GM12878 (cell line): ENCODE results near the gene VANGL1. TPM values are rescaled to one million over a fixed set of nuclear protein-coding genes. Genes with fewer than 3 reads are reported as not detected.

Source experiments
- ATAC-seq: fragments of 200-7000 bp; cut with Tn5 transposase; 3 replicates; pipeline ENCODE4 v1.9.1; 2020; ENCODE audit warnings: mild to moderate bottlenecking, moderate library complexity
- BruUV-seq: library from RNA; stranded (reverse); fragments of 400-500 nt; replicated peaks from 2 replicates; lab custom pipeline; 2021; lab: Mats Ljungman, UMichigan
- CTCF ChIA-PET: fragments of 300-600 bp; sonication (Branson Sonifier 250); formaldehyde crosslinking; extraction: SDS; loops from one replicate; lab custom pipeline; 2021; ENCODE audit warnings: inconsistent platforms; lab: Yijun Ruan, JAX
- POLR2A ChIA-PET: fragments of 350-600 bp; formaldehyde crosslinking; extraction: SDS; loops from one replicate; lab custom pipeline; 2021; ENCODE audit warnings: inconsistent platforms; lab: Charles Lee
- RAD21 ChIA-PET: fragments of 300-600 bp; sonication (Branson Sonifier 250); formaldehyde crosslinking; loops from one replicate; lab custom pipeline; 2023; ENCODE audit warnings: antibody characterized with exemption; ENCODE audit not compliant: unreplicated experiment; lab: Charles Lee
- SMC1A ChIA-PET: fragments of 300-600 bp; sonication (Branson Sonifier 250); formaldehyde crosslinking; loops from one replicate; lab custom pipeline; 2023; ENCODE audit not compliant: unreplicated experiment, uncharacterized antibody; lab: Charles Lee
- DNase-seq: peaks from one replicate; pipeline ENCODE4 v3.0.0-alpha.2; 2011; ENCODE audit warnings: low read depth, low spot score
- FAIRE-seq: peaks from 3 replicates; lab custom pipeline; 2011; peaks lifted over from hg19 to GRCh38; lab: Jason Lieb, UNC
- H2AFZ ChIP-seq: 2 replicates; pipeline ENCODE4 v1.6.0; 2011; ENCODE audit warnings: low read depth, low read length, control low read depth; ENCODE audit not compliant: control insufficient read depth
- H3K27ac ChIP-seq: 2 replicates; pipeline ENCODE4 v1.5.1; 2011; ENCODE audit warnings: control low read depth; ENCODE audit not compliant: control insufficient read depth, insufficient read depth
- H3K27me3 ChIP-seq, 2 experiments: replicated peaks in 1 of 2; 2 replicates each; pipeline versions ENCODE4 v1.6.0 to v1.6.1; 2011; ENCODE audit warnings: low read length in 1 of 2; ENCODE audit not compliant: control insufficient read depth in 2 of 2, insufficient read depth in 2 of 2
- H3K36me3 ChIP-seq, 2 experiments: 2 replicates each; pipeline ENCODE4 v1.5.1; 2011; ENCODE audit warnings: low read length in 1 of 2; ENCODE audit not compliant: control insufficient read depth in 2 of 2, insufficient read depth in 2 of 2
- H3K4me1 ChIP-seq: 2 replicates; pipeline ENCODE4 v1.6.1; 2011; ENCODE audit warnings: mild to moderate bottlenecking, low read length, moderate library complexity, mixed read lengths; ENCODE audit not compliant: control insufficient read depth, insufficient read depth
- H3K4me2 ChIP-seq: 2 replicates; pipeline ENCODE4 v1.6.0; 2011; ENCODE audit warnings: control low read depth; ENCODE audit not compliant: control insufficient read depth, insufficient read depth
- H3K4me3 ChIP-seq: fragments of 200-600 bp; sonication (generic); 2 replicates; pipeline ENCODE4 v1.5.1; 2016
- H3K79me2 ChIP-seq: 2 replicates; pipeline ENCODE4 v1.6.0; 2011; ENCODE audit warnings: low read length; ENCODE audit not compliant: control insufficient read depth, insufficient read depth
- H3K9ac ChIP-seq: 2 replicates; pipeline ENCODE4 v1.8.0; 2011; ENCODE audit warnings: low read length, control low read depth, mixed read lengths; ENCODE audit not compliant: control insufficient read depth, insufficient read depth
- H3K9me3 ChIP-seq: replicated peaks from 3 replicates; pipeline ENCODE4 v1.5.1; 2011; ENCODE audit warnings: mild to moderate bottlenecking, low read length; ENCODE audit not compliant: control insufficient read depth, insufficient read depth
- H4K20me1 ChIP-seq: 2 replicates; pipeline ENCODE4 v1.6.0; 2011; ENCODE audit not compliant: control insufficient read depth, insufficient read depth
- ETV6 ChIP-seq, 2 experiments: fragments of 450-650 bp in 1 of 2; IDR thresholded peaks in 1 of 2; conservative IDR thresholded peaks in 1 of 2; 2 replicates each; pipeline ENCODE4 v1.6.1; 2014; ENCODE audit warnings: antibody characterized with exemption in 1 of 2, borderline replicate concordance in 1 of 2, low read depth in 1 of 2, mild to moderate bottlenecking in 1 of 2, moderate library complexity in 1 of 2
- EZH2 ChIP-seq: IDR thresholded peaks from 2 replicates; pipeline ENCODE4 v1.6.1; 2012; ENCODE audit warnings: low read depth, mild to moderate bottlenecking, control low read depth, inconsistent platforms, low read length, borderline replicate concordance; ENCODE audit not compliant: control insufficient read depth
- GABPA ChIP-seq: IDR thresholded peaks from 2 replicates; pipeline ENCODE4 v1.6.1; 2014; ENCODE audit warnings: antibody characterized with exemption, low read depth, mild to moderate bottlenecking, inconsistent platforms
- MYB ChIP-seq: fragments of 150-350 bp; IDR thresholded peaks from 2 replicates; pipeline ENCODE4 v1.6.1; 2014; ENCODE audit warnings: mild to moderate bottlenecking, low read depth, low read length, borderline replicate concordance
- NBN ChIP-seq: fragments of 450-650 bp; IDR thresholded peaks from 2 replicates; pipeline ENCODE4 v1.6.1; 2016
- POLR2A ChIP-seq: IDR thresholded peaks from 2 replicates; pipeline ENCODE4 v1.6.1; 2011; ENCODE audit warnings: low read depth, mild to moderate bottlenecking, low read length
- SMC3 ChIP-seq: IDR thresholded peaks from 2 replicates; pipeline ENCODE4 v1.6.1; 2011; ENCODE audit warnings: low read length, improper control_type of control experiment, borderline replicate concordance
- TAF1 ChIP-seq: IDR thresholded peaks from 2 replicates; pipeline ENCODE4 v1.6.1; 2011; ENCODE audit warnings: mild to moderate bottlenecking, low read depth, low read length, borderline replicate concordance
- ZNF24 ChIP-seq: fragments of 450-650 bp; IDR thresholded peaks from 2 replicates; pipeline ENCODE4 v1.6.1; 2017; ENCODE audit warnings: antibody characterized with exemption, mild to moderate bottlenecking
- WGBS: methylation state at CpG from one replicate; pipeline ENCODE4 v1.1.6; 2016; ENCODE audit warnings: low lambda C conversion rate; ENCODE audit not compliant: insufficient replicate concordance, insufficient coverage; ENCODE audit errors: missing lambda C conversion rate; 5-methylcytosine and 5-hydroxymethylcytosine counted together
- in situ Hi-C: fragments of 300-500 bp; cut with MboI; formaldehyde crosslinking; loops from 9 replicates; pipeline ENCODE4 v1.14.3; 2018; ENCODE audit warnings: mixed read lengths
- intact Hi-C: fragments of 100-400 bp; cut with micrococcal nuclease; formaldehyde crosslinking; loops from one replicate; pipeline ENCODE4 v1.14.2; 2022; ENCODE audit not compliant: unreplicated experiment
- polyA plus RNA-seq, 11 experiments: library from polyadenylated mRNA; depleted of rRNA in 4 of 11; unstranded in 6 of 11; stranded (reverse) in 5 of 11; fragments of >200 nt; fragmentation: Nextera tagmentation in 4 of 11; fragmentation: Illumina TruSeq in 1 of 11; extraction: Ambion mirVana in 4 of 11; extraction: Trizol in 1 of 11; gene quantifications; 1 replicate in 1 of 11; 2 replicates in 10 of 11; pipeline versions ENCODE4 v1.2.1 to v1.2.3, GENCODE V29; 2011 to 2016; ENCODE audit warnings: inconsistent platforms in 2 of 11, missing spikeins in 2 of 11, low read depth in 1 of 11
- total RNA-seq, 4 experiments: library from RNA; depleted of rRNA in 3 of 4; stranded (reverse); fragments of >200 nt in 3 of 4; fragmentation: Illumina TruSeq in 1 of 4; extraction: Trizol in 1 of 4; gene quantifications; 2 replicates each; pipeline versions ENCODE4 v1.2.1 to v1.2.3, GENCODE V29; 2013 to 2021
- TF ChIP-seq, protein P1 (sequence below): fragments of 450-650 bp; IDR thresholded peaks from 2 replicates; pipeline ENCODE4 v1.6.1; 2017; ENCODE audit warnings: mild to moderate bottlenecking, moderate library complexity
- TF ChIP-seq, protein P2 (sequence below): fragments of 450-650 bp; IDR thresholded peaks from 2 replicates; pipeline ENCODE4 v1.6.1; 2017; ENCODE audit warnings: mild to moderate bottlenecking, low read depth, inconsistent platforms; ENCODE audit not compliant: poor library complexity, severe bottlenecking
- TF ChIP-seq, protein P3 (sequence below): fragments of 450-650 bp; IDR thresholded peaks from 2 replicates; pipeline ENCODE4 v1.6.1; 2018; ENCODE audit warnings: mild to moderate bottlenecking, low read depth, moderate library complexity; ENCODE audit not compliant: partially characterized antibody
- TF ChIP-seq, protein P4 (sequence below): IDR thresholded peaks from 2 replicates; pipeline ENCODE4 v1.6.1; 2012; ENCODE audit warnings: low read depth, low read length, improper control_type of control experiment

Gene VANGL1
- total and polyA plus RNA-seq, 10 of the 15 experiments (the other 5 are each of a cell fraction or from before 2014, with no cell fraction given), result 0.71 to 12.9 (median 6.3) TPM

DNA sequence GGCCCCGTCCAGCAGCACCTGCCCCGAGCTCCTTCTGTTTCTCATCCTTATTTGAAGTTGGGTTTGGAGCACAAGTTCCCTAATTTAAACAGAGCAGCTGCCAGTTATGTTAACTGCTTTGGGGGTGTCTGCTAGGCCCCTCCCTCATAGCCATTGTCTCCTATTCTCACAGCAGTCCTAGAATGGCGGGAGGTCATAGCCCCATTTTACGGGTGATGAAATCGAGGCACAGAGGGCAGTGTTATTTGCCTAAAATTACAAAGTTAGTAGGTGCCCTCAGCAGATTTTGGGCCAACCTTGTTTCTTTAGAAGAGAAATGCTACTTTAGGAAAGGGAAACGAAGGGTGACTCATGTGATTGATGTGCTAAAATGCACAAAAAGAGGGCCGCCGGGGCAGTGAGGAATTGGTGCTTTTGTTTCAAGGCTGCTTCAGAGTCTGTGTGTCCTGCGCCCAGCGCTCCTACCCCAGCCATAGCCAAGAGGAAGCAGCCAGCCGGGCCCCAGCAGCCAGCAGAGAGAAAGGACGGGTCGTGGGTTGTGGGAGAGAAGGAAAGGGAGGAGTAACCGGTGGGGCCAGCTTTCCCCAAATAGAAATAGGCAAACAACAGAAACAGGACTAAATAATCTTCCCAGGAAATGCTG is 13.0 kb downstream of the VANGL1 start (continued):
- TF ChIP-seq, protein P1, sequence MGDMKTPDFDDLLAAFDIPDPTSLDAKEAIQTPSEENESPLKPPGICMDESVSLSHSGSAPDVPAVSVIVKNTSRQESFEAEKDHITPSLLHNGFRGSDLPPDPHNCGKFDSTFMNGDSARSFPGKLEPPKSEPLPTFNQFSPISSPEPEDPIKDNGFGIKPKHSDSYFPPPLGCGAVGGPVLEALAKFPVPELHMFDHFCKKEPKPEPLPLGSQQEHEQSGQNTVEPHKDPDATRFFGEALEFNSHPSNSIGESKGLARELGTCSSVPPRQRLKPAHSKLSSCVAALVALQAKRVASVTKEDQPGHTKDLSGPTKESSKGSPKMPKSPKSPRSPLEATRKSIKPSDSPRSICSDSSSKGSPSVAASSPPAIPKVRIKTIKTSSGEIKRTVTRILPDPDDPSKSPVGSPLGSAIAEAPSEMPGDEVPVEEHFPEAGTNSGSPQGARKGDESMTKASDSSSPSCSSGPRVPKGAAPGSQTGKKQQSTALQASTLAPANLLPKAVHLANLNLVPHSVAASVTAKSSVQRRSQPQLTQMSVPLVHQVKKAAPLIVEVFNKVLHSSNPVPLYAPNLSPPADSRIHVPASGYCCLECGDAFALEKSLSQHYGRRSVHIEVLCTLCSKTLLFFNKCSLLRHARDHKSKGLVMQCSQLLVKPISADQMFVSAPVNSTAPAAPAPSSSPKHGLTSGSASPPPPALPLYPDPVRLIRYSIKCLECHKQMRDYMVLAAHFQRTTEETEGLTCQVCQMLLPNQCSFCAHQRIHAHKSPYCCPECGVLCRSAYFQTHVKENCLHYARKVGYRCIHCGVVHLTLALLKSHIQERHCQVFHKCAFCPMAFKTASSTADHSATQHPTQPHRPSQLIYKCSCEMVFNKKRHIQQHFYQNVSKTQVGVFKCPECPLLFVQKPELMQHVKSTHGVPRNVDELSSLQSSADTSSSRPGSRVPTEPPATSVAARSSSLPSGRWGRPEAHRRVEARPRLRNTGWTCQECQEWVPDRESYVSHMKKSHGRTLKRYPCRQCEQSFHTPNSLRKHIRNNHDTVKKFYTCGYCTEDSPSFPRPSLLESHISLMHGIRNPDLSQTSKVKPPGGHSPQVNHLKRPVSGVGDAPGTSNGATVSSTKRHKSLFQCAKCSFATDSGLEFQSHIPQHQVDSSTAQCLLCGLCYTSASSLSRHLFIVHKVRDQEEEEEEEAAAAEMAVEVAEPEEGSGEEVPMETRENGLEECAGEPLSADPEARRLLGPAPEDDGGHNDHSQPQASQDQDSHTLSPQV, result no peak
- TF ChIP-seq POLR2A, result no peak

DNA sequence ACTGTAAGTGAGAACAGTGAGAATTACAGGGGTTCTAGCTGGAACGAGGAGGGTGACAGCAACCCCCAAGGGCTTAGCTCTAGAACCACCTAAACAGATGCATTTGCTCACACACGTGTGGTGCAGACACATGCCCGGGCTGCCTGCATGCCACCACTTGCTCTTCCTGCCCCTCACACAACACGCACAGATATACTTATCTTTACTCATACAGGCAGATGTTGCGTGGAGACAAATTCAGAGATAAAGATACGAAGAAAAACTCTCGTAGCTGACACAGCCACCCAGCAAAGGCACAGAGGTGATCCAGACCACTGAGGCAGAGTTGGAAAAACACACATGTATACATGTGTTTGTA is 13.5 kb downstream of the VANGL1 start:
- BruUV-seq, result no TSS peak
- CTCF ChIA-PET, result interaction anchor here (0.9 kb wide), 1 partner anchor 17 kb away, joined by 7 read pairs; no protein-coding TSS in a partner anchor
- SMC1A ChIA-PET, result no interaction called here
- RAD21 ChIA-PET, result no interaction called here
- ATAC-seq, result no peak
- POLR2A ChIA-PET, result no interaction called here
- DNase-seq, result no peak
- H3K9ac ChIP-seq, result no peak overlapping the region
- intact Hi-C loops, result no loop called here
- 94% methylated on average over 7 of the region's 7 CpGs for WGBS
- peaks cover 8% of the 10 kb centered on the region for H3K4me1 ChIP-seq
- H3K4me2 ChIP-seq, result no peak overlapping the region
- H4K20me1 ChIP-seq, result no peaks in the 10 kb centered on the region
- H3K36me3 ChIP-seq, result peaks cover 3 to 6% of the 10 kb centered on the region in 2 experiments; a peak in 3 of 4 replicates
- no peaks in the 10 kb centered on the region for H3K27me3 ChIP-seq
- H3K27ac ChIP-seq, result no peak overlapping the region
- in situ Hi-C loops, result no loop called here
- H2AFZ ChIP-seq, result no peak overlapping the region
- H3K79me2 ChIP-seq, result no peaks in the 10 kb centered on the region; the same call in 1 of the 2 replicates
- H3K4me3 ChIP-seq, result no peak overlapping the region
- FAIRE-seq, result no peak
- H3K9me3 ChIP-seq, result no peaks in the 10 kb centered on the region; the same call in 2 of the 3 replicates
- no peak for TF ChIP-seq MYB
- no peak for TF ChIP-seq NBN
- TF ChIP-seq ETV6 (conservative IDR thresholded peaks at IDR 0.05 in 1 of 2, IDR thresholded peaks at IDR 0.05 in 1 of 2; ENCODE audit: borderline replicate concordance in 1 of 2, low read depth in 1 of 2), result no peak
- TF ChIP-seq ZNF24, result no peak
- no peak for TF ChIP-seq GABPA
- TF ChIP-seq, protein P2, sequence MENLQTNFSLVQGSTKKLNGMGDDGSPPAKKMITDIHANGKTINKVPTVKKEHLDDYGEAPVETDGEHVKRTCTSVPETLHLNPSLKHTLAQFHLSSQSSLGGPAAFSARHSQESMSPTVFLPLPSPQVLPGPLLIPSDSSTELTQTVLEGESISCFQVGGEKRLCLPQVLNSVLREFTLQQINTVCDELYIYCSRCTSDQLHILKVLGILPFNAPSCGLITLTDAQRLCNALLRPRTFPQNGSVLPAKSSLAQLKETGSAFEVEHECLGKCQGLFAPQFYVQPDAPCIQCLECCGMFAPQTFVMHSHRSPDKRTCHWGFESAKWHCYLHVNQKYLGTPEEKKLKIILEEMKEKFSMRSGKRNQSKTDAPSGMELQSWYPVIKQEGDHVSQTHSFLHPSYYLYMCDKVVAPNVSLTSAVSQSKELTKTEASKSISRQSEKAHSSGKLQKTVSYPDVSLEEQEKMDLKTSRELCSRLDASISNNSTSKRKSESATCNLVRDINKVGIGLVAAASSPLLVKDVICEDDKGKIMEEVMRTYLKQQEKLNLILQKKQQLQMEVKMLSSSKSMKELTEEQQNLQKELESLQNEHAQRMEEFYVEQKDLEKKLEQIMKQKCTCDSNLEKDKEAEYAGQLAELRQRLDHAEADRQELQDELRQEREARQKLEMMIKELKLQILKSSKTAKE, result no peak
- no peak for TF ChIP-seq SMC3
- TF ChIP-seq, protein P3, sequence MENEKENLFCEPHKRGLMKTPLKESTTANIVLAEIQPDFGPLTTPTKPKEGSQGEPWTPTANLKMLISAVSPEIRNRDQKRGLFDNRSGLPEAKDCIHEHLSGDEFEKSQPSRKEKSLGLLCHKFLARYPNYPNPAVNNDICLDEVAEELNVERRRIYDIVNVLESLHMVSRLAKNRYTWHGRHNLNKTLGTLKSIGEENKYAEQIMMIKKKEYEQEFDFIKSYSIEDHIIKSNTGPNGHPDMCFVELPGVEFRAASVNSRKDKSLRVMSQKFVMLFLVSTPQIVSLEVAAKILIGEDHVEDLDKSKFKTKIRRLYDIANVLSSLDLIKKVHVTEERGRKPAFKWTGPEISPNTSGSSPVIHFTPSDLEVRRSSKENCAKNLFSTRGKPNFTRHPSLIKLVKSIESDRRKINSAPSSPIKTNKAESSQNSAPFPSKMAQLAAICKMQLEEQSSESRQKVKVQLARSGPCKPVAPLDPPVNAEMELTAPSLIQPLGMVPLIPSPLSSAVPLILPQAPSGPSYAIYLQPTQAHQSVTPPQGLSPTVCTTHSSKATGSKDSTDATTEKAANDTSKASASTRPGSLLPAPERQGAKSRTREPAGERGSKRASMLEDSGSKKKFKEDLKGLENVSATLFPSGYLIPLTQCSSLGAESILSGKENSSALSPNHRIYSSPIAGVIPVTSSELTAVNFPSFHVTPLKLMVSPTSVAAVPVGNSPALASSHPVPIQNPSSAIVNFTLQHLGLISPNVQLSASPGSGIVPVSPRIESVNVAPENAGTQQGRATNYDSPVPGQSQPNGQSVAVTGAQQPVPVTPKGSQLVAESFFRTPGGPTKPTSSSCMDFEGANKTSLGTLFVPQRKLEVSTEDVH, result no peak
- TF ChIP-seq, protein P4, sequence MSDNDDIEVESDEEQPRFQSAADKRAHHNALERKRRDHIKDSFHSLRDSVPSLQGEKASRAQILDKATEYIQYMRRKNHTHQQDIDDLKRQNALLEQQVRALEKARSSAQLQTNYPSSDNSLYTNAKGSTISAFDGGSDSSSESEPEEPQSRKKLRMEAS, result no peak
- TF ChIP-seq TAF1, result no peak
- no peak for TF ChIP-seq EZH2
